Raji (cell line): ENCODE data around the gene MSI1.

Experiments
- POLR2A ChIP-seq: IDR thresholded peaks from 2 replicates; pipeline ENCODE4 v1.6.1; 2011; ENCODE audit warnings: low read depth, low read length, control low read depth; ENCODE audit not compliant: insufficient read depth

Gene MSI1

GRCh38 chr12:120394483-120395367 lies 25.8 kb upstream of the MSI1 start:
- TF ChIP-seq POLR2A, result no peak

- no peak for TF ChIP-seq POLR2A
Measured at GRCh38 chr12:120390540-120391120, 21.7 kb upstream of the MSI1 start.

- TF ChIP-seq POLR2A, result no peak
Measured at GRCh38 chr12:120388691-120389481, 19.9 kb upstream of the MSI1 start.

- TF ChIP-seq POLR2A, result no peak
Measured at GRCh38 chr12:120381752-120382419, 12.9 kb upstream of the MSI1 start.

- TF ChIP-seq POLR2A, result no peak
Measured at GRCh38 chr12:120378036-120378435, 9.1 kb upstream of the MSI1 start.

GRCh38 chr12:120377611-120378010 lies 8.6 kb upstream of the MSI1 start:
- TF ChIP-seq POLR2A, result no peak

- TF ChIP-seq POLR2A, result no peak
Measured at GRCh38 chr12:120376934-120377572, 8.1 kb upstream of the MSI1 start.

- TF ChIP-seq POLR2A, result no peak
Measured at GRCh38 chr12:120376416-120376815, 7.5 kb upstream of the MSI1 start.

- no peak for TF ChIP-seq POLR2A
Measured at GRCh38 chr12:120376009-120376408, 7.0 kb upstream of the MSI1 start.

GRCh38 chr12:120373683-120374082 lies 4.7 kb upstream of the MSI1 start:
- no peak for TF ChIP-seq POLR2A

GRCh38 chr12:120370343-120371243 lies 1.6 kb upstream of the MSI1 start:
- TF ChIP-seq POLR2A, result no peak

- TF ChIP-seq POLR2A, result no peak
Measured at GRCh38 chr12:120369603-120370342, 809 bp upstream of the MSI1 start.
